OCI-LY7 (cell line): ENCODE measurements around the gene SEC22C.

Experiments
- EZH2phosphoT487 ChIP-seq: fragments of 200-600 bp; sonication (generic); IDR thresholded peaks from 2 replicates; pipeline ENCODE4 v1.6.1; 2018; ENCODE audit warnings: low read depth, borderline replicate concordance, mild to moderate bottlenecking, mixed run types, antibody characterized with exemption, low read length, moderate library complexity, mixed read lengths
- TF ChIP-seq, protein P1 (sequence below): fragments of 200-600 bp; sonication (generic); conservative IDR thresholded peaks from 2 replicates; pipeline ENCODE4 v1.5.1; 2014; ENCODE audit warnings: mild to moderate bottlenecking, antibody characterized with exemption, low read length, moderate library complexity, mixed read lengths

DNA sequence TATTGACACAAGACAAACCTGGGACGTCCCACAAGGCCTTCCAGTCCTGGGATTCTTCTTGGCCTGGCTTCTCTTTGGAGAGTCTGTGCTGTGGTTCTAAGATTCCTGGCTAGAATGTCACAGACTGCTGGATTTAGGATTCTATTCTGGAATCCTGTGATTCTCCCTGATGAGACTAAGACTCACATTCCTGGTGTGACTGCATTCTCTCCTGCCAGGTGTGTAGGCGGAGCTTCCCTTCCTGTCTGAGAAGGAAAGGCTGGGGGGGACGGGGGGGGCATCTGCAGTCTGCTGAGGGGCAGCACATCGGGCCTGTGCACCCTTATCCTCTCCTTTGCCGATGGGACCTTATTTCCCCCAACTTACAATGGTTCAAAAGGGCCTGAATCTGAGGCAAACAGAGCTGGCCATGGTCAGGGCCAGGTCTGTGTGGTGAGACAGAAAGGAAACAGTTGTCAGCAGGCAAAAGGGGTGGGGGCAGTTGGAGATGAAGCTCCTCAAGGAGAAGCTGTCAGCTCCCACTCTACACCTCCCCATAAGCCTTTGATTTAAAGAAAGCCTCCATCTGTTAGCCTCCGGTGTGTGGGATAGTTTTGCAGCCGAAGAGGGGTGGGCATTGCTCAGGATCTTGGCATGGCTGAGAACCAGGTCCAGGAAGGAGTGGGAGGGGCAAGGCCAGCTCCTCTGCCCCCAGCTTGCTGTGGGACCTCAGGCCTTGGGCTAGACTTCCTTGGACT lies 48.4 kb downstream of the SEC22C start:
- TF ChIP-seq, protein P1, sequence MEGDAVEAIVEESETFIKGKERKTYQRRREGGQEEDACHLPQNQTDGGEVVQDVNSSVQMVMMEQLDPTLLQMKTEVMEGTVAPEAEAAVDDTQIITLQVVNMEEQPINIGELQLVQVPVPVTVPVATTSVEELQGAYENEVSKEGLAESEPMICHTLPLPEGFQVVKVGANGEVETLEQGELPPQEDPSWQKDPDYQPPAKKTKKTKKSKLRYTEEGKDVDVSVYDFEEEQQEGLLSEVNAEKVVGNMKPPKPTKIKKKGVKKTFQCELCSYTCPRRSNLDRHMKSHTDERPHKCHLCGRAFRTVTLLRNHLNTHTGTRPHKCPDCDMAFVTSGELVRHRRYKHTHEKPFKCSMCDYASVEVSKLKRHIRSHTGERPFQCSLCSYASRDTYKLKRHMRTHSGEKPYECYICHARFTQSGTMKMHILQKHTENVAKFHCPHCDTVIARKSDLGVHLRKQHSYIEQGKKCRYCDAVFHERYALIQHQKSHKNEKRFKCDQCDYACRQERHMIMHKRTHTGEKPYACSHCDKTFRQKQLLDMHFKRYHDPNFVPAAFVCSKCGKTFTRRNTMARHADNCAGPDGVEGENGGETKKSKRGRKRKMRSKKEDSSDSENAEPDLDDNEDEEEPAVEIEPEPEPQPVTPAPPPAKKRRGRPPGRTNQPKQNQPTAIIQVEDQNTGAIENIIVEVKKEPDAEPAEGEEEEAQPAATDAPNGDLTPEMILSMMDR = no peak
- no peak for TF ChIP-seq EZH2phosphoT487
